GM19463 (cell line): Measurements from ENCODE around the gene ERC2.

Experiments
- ATAC-seq: cut with Tn5 transposase; IDR thresholded peaks from one replicate; pipeline ENCODE4 v1.9.1; 2021; ENCODE audit warnings: mild to moderate bottlenecking, moderate library complexity; ENCODE audit not compliant: unreplicated experiment

ERC2 gene

DNA sequence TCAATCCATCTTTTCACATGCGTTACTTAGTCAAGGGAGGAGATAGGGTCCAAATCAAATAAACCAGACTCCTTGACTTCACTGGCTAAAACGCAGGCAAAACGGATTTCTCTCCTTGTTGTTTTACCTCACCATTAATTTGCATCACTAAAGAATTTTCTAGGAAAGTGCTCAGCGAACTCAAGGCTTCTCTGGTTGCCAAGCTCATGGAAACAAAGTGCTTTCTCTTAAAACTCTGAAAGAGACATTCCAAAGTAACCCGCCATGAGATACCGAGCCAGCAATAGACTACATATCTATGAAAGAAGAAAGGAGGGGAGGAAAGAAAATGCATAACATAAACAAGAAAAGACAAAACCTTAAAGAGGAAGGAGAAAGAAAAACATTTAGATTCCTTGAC is 769.4 kb downstream of the ERC2 start:
- ATAC-seq, result no peak

DNA sequence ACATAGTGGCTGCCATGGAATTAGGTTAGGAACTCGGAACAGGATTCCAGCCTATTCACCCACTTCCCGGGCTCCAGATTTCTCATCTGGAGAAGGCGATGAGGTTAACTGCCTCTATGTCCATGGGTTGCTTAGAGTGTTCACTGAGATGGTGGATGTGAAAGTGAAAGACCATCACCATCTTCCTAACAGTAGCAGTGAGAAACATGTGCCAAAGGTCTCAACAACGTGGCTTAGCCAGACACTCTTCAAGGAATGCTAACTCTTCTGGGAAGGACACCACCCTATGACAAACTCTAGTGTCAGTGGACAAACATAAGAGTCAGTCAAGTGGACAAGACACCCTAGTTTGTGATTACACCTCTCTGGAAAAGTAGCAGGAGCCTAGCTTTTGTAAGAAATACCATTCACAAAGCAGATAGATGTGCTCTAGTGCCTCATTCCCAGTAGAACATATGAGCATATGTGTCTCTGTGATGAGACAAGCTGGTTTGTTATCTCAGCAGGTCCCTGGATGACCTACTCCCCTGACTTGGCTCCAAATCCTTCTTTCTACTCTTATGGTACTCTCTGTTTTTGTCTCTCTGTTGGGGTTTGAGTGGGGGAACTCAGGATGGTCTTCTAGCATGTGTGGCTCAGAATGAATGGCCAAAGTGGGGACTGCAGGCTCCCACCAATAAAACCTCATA is 770.9 kb downstream of the ERC2 start:
- no peak for ATAC-seq

DNA sequence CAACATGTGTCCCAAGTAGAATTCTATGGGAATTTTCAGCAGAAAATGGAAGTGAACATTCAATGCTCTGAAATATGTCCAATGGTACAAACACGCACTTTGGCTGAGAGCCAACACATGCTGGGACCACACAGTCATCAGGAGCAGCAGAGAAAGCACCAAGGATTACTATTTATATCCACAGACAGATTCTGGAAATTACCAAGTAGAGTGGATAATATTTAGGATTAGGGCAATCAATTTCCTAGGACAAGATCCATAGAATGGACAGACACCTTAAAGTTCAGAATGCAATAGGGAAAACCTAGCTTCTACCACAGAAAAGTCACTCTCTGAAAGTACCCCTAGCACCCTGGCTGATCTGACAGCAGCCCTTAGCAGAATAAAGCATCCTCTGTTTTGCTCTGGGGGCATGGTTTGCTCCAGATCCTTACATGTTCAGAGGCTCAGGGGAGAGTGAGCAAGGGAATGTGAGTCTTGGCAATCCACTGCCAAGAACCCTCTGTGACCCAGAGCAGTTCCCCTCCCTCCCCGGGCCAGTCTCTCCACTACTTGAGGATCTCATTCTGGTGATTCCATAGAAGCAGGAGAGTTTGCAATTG is 775.2 kb downstream of the ERC2 start:
- no peak for ATAC-seq

DNA sequence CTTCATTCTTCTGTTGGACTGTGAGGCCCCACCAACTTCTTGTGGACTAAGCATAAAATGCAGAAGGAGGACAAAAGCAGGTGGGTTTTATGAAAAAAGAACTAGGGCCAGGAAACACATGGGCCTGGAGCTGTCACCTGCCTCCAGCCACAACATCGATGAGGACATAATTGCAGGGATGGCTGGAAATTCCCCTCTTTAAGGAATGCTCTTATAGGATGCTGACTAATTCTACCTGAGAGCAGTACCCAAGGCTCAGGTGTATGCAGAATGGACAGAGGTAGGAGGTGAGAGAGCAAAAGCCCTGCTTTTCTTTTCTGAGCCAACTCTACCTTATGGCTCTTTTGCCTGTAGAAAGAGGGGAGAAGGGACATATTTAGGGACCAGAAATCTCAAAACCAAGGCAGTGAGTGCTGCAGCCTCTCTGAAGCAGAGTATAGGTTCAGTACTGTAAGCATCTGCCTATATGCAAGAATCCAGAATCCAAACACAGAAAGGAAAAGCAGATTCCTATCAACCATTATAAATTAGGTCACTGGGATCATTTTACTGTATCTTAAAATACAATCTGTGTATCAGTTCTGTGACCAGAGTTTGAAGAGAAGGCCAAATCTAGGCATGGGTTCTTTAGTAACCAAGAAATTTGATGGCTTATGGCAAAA is 775.8 kb downstream of the ERC2 start:
- no peak for ATAC-seq

DNA sequence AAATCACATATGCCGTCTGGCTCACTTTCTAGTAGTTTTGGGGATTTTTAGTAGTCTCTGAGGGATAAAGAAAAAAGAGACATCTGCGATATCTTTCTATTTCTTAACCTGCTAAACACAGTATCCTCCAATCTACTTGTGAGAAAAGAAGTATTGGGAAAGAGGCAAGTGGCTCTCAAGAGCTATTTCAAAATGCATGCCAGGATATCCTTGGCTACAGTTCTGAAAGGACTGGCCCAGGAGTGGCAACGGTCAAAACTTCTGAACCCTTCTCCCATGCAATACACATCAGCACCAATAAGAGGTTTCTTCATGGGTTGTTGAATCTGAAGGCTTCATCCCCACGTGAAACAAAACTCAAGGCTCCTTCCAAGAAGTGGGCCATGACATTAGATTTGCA is 777.1 kb downstream of the ERC2 start:
- no peak for ATAC-seq

DNA sequence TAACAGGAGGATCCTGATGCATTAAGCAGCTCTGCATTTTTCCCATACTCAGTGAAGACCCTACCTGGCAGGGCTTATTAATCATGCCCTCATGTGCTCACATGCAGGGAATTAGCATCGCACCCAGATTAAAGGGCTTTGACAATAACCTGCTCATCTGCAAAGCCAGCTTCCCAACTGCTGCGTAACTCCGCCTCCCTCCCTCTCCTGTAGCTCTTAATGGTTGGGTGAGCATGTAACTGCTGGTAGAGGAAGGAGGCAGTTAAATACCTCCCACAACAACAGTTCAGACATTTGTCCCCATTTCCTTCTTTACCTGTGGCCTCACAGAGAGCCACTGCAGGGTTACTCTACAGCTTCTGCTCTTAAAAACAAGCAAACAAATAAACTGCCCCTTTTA is 777.5 kb downstream of the ERC2 start:
- peak; percentile 51 for ATAC-seq

DNA sequence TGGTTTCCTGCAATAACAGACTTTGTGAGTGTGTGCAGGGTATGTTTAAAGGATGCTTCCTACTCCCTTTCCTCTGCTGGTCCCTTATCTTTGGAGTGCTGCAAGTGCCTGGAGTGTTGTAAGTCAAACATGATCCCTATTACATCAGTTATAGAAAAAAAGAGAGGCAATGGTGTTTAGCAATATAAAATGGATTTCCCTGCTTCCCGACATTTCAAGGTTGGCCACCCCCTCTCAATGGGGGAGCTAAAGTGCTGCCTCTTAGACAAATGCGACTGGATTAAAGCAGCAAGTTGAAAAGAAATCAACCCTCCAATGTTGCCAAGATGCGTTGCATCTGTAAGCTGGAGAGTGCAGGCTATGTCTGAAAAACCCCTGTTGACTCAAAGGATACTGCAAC is 778.1 kb downstream of the ERC2 start:
- ATAC-seq, result no peak

DNA sequence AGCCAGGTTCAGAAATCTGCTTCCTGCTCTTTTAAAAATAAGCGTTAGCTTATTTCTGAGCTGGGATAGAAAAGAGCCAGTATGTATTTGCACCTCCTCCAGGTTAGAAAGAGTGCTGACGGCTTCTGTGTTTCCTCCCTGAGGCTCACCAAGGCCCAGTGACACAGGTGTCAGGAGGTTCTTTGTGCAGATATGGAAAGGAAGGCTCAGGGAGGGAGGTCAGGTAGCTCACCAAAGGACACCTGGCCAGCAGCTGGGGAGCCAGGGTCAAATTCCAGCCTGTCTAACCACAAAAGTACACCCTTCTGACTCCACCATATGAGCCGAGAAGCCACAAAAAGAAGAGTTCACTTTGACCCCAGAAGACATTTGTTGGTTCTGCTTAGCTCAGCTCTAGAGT is 780.1 kb downstream of the ERC2 start:
- ATAC-seq, result no peak

DNA sequence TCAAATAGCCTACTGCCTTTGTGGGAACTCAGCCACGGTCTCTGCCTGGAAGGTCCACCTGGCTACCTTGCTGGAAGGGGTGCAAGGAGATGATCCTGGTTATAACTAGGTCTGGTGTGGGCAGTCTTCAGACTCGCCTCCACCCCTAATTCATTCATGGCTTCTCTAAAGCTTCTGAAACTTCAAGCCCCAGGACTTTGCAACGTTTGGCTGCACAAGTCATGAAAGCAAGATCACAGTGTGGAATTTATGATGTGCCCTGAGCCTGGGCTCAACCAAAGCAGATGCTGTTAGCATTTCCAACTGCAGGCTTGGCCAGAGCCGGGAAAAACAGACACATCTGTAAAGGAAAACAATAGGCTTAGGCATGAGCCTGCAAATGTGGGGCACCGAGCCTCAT is 780.7 kb downstream of the ERC2 start:
- ATAC-seq, result no peak

DNA sequence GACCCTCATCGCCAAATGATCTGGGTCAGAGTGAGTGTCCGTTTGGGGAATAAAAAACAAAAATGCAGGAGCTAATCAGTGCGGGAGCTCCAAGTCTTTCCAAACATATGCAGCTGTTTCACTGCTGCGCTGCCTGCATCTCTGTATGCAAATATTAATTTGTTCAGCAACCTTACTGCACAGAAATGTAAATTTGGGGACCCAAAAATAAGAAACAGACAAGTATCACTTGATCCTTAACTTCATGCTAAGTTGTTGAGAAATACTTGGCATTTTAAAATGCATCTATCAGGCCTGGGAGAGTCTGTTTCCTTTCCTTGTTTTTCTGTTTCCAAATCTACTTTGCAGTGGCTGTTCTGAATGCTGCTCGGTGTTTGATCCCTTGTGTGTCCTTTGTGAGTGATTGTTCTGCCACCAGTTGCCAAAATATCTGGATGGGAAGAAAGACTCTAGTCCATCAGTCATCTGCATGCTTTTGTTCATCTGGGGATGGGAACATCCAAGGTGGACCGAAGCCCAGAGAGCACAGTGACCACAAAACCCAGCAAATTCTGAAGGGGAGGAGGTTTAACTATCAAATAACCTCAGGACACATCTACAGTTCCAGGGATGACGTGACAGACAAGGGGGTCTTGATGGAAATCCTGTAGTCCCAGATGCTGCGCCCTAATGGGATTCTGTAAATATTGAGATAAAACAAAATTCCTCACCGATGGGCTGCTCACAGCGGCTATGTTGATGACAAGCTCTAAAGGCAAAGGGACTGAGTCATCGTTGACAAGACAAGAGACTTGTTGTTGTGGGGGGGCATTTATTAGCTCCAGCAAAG is 781.6 kb downstream of the ERC2 start:
- no peak for ATAC-seq

DNA sequence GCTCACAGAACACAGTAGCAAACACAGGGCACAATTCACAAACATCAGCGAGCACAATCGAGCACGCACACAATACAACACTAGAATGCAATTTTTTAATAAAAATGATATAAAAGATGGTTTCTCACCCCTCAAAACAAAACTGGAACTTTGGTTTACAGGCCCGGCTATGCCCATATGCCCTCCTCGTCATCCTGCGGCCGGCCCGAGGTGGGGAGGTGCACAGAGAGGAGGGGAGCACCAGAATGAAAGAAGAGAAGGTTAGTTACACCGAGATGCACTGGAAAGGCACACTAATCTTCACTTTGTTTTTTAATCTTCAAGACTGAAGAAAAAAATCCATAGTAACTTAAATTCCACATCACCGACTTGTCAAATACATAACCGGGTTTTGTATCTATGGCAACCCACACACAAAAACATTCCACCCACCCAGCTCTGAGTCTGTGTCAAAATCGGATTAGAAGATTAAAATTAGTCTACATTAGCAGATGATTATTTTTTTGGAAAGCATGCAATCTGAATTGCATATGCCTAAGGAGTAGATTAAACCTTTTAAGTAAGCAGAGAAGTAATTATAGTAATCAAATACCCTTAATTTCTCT is 784.5 kb downstream of the ERC2 start:
- ATAC-seq, result no peak

DNA sequence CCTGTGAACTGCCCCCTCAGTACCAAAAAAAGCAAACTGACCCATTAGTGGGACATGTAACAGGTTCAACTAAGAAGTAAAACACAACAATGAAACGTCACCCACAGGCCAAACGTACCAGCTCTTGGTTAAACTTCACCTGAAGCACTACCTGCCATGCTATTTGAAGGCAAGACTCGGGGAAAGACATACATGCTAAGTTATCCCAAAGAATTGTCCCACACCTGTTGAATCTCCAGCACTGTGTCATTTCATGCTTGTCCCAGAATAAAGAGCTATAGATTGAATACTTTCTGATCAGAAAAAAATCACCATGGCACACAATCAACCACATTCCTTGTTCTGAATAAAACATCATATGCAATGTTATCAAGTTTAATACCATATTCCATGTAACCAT is 785.8 kb downstream of the ERC2 start:
- ATAC-seq, result no peak

DNA sequence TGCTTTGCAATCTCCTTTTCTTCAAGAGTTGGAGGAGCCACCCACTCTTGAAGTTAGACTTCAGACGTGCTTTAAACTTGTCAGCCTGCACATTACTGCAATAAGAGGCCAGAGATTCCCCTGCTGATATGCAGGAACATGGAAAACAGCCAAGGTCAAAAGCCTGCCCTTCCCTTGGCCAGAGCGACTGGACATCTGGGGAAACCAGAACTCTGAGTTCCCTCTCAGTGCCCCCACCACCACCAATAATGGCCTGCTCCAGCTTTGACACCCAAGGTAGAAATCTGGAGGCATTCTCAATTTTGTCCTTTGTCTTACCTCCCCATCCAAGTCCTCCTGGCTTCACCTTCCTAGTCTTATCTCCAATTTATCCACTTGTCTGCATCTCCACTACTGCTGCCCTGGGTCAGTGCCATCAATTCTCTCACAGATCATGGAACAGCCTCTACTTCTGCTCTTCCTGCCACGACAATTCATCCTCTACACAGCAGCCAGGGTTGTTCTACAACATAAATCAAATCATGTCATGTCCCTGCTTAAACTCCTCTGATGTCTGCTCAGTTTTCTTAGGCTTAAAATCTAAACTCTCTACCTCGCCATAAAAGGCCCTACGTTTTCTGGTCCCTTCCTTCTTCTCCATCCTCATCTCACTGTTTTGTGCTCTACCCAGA is 789.6 kb downstream of the ERC2 start:
- no peak for ATAC-seq

DNA sequence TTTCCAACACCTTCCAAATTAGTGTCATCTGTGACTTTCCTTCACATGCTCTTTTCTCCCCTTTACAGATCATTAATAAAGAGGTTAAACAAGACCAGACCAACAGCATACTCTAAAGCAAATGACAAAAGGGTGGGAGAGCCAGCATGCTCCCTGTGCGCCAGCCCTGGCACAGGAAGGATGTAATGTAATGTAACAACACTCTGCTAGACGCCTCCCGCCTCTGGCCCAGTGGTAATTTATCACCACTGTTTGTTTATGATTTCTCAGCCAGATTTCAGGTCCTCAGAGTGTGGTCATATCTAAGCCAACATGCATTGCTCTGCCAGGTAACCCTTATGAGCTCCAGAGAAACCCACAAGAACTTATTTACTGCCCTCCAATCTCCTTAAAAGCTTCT is 791.6 kb downstream of the ERC2 start:
- ATAC-seq, result no peak

DNA sequence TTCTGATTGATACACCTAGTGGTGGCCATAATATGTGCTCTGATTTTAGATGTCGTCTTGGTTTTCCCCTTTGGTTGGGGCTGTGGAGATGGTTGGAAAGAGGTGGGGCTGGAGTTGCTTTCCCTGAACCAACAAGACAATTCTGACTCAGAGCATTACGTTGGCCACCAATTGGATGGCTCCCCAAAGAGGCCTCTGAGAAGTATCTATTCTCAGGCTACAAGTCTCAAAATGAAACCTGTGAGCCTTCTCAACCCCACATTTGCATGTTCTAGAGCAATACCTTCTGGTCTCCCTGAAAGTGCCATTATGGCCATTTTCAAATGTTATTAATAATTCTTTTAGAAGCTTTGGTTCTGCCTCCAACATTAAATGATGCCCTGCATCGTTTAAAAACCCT is 792.8 kb downstream of the ERC2 start:
- peak; percentile 98 for ATAC-seq

DNA sequence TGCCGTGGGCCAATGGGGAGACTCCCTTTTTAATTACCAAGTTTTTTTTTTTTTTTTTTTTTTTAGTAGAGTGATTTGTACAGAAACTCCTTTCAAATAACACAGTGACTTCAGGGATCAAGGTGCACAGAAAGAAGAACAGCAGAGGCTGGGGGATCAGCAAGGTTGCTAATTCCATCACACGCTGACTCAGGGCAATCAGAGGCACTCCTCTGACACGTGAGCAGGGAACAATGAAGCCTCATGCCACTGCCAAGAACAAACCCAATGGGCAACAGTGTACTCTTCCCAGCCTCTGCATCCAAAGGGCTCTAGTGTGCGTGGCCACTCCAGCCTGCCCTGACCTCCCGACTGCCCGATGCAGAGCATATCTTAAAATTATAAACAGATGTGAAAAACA is 794.5 kb downstream of the ERC2 start:
- ATAC-seq, result no peak

DNA sequence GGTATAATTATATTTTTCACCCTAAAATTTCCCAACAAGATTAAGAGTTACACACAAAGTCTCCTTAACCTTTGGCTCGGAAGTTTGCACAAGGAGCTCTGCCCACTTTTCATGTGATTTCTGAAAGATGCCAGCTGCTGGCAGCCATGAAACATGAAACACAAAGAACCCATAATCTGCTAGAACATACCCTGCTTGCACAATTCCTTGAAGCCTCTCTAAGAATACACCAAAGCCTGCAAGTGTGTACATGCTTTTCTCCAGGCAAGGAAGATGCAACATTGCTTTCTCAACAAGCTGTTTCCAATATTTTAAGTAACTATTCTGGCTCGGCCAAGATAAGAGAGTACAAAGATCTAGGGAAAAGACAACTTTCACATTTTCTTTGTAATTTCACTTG is 799.1 kb downstream of the ERC2 start:
- no peak for ATAC-seq

DNA sequence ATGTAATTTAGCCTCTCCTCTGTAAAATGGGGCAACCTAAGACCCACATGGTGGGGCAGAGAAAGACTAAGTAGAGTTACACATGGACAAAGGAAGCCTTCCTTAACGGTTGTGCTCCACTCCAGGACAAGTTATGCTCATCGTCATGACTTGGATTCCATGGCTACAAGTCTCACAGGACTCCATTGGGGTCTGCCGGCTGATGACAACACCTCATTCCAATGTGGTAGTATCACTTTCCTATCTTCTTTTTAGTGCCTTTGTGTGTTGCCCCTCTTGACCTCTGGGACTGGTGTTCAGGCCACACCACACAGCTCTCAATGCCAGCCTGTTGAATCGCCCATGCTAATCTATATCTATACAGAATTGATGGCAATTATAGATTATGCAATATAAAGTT is 799.9 kb downstream of the ERC2 start:
- ATAC-seq, result no peak

DNA sequence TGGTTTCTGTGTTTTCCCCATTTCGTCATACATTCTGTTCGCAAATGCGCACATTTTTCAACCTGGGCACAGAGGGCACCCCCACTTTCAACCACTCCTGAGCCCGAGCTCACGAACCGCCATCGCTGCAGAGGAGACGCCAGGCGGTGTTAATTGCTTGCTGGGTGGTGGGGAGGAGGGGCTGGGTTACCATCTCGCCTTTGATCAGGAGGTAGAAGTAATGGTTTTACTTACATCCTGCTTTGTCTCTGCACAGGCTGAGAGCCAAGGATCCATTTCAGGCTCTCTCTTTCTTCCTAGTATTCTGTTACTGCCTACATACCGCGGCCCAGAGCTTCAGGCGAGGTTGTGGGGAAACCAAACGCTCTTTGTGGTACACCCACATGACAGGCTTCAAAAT is 803.9 kb downstream of the ERC2 start:
- ATAC-seq, result no peak

DNA sequence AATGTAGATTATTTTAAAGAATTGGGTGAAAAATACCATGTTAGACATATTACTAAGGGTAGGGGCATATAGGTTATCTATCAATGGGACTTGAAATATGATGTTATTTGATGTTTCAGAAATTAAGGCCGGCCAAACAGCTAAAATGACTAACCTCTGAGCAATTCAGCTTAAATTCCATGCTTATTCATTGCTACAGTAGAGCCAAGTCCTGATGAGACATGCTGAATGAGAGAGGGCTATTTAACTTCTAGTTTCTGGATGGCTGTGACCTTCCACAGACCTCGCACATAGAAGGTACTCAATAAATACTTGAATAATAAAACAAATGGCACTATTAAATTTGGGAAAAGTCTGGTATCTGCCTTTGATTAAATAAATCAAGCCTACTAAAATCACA is 805.6 kb downstream of the ERC2 start:
- ATAC-seq, result no peak

DNA sequence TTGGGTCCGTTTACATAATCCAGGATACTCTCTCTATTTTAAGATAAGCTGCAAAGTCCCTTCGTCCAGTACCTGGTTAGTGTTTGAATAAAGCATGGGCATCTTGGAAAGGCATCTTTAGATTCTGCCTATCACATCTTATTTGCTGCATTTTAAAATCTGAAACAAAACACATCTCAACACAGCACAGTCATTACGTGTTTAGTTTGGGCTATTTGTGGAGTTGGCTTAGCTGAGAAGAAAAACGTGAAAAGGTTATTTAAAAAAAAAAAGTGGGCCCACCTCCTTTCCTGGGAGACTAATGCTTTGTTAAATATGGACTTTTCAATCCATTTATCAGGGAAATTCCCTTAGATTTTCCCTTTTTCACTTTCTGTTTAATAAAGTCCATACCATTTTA is 806.7 kb downstream of the ERC2 start:
- no peak for ATAC-seq
